ENCODE results near the gene MTTP. TPM values are rescaled to one million over a fixed set of nuclear protein-coding genes. Genes with fewer than 3 reads are reported as not detected.

The MTTP gene
- total RNA-seq, 3 donors from 2014 or later (not counting 1 experiment from before 2014, with no cell fraction given): not detected

- no peaks in the 10 kb centered on the region for H3K4me1 Mint-ChIP-seq
- ATAC-seq (no peak), DNase-seq (no peak)
- no peak overlapping the region for H3K4me3 ChIP-seq (ENCODE audit: low read length)
- no peak overlapping the region for H3K27ac ChIP-seq (ENCODE audit: low read length)
- no peak overlapping the region for H3K27ac Mint-ChIP-seq
- 63% methylated on average over 3 of the region's 4 CpGs for WGBS (ENCODE audit: insufficient coverage)
- peaks cover 3 to 8% of the 10 kb centered on the region in 2 donors for H3K27me3 Mint-ChIP-seq (ENCODE audit: low read depth in 2 of 2)
- H3K4me3 Mint-ChIP-seq: no peak overlapping the region
- H3K27me3 ChIP-seq (ENCODE audit: control insufficient read depth, insufficient read depth, low read length): no peaks in the 10 kb centered on the region
- H3K4me1 ChIP-seq (ENCODE audit: control insufficient read depth, insufficient read depth, low read length): no peaks in the 10 kb centered on the region
- H3K36me3 ChIP-seq (ENCODE audit: control insufficient read depth, insufficient read depth, low read length): no peaks in the 10 kb centered on the region
- H3K36me3 Mint-ChIP-seq: no peaks in the 10 kb centered on the region
- H3K9me3 ChIP-seq (ENCODE audit: control insufficient read depth, insufficient read depth, low read length): no peaks in the 10 kb centered on the region
- TF ChIP-seq CTCF (IDR thresholded peaks at IDR 0.05): no peak
- H3K9me3 Mint-ChIP-seq: no peaks in the 10 kb centered on the region
- intact Hi-C loops (cut with micrococcal nuclease): no loop called here
Measured at GRCh38 chr4:99624141-99624719, 49.6 kb downstream of the MTTP start.

GRCh38 chr4:99625369-99625768 is 50.7 kb downstream of the MTTP start:
- WGBS (ENCODE audit: insufficient coverage): 88% methylated on average over 5 of the region's 5 CpGs
- no peak for ATAC-seq
- H3K36me3 Mint-ChIP-seq: no peaks in the 10 kb centered on the region

GRCh38 chr4:99628040-99628439 is 53.4 kb downstream of the MTTP start:
- no peaks in the 10 kb centered on the region for H3K4me1 Mint-ChIP-seq
- Histone ChIP-seq H3K27ac (ENCODE audit: low read length) (no peak overlapping the region), H3K36me3 (ENCODE audit: control insufficient read depth, insufficient read depth, low read length) (no peaks in the 10 kb centered on the region), H3K27me3 (ENCODE audit: control insufficient read depth, insufficient read depth, low read length) (no peaks in the 10 kb centered on the region), H3K4me3 (ENCODE audit: low read length) (no peak overlapping the region), H3K9me3 (ENCODE audit: control insufficient read depth, insufficient read depth, low read length) (no peaks in the 10 kb centered on the region), H3K4me1 (ENCODE audit: control insufficient read depth, insufficient read depth, low read length) (no peaks in the 10 kb centered on the region)
- DNase-seq (no peak), ATAC-seq (no peak)
- H3K9me3 Mint-ChIP-seq: no peaks in the 10 kb centered on the region
- no peak for TF ChIP-seq CTCF (IDR thresholded peaks at IDR 0.05)
- WGBS (ENCODE audit: insufficient coverage): 100% methylated on average over 1 of the region's 1 CpG
- no peaks in the 10 kb centered on the region for H3K36me3 Mint-ChIP-seq
- H3K27ac Mint-ChIP-seq: no peak overlapping the region
- no peak overlapping the region for H3K4me3 Mint-ChIP-seq
- intact Hi-C loops (cut with micrococcal nuclease): no loop called here
- H3K27me3 Mint-ChIP-seq (ENCODE audit: low read depth in 2 of 2): peaks cover 0 to 5% of the 10 kb centered on the region in 2 donors

More at GRCh38 chr4:99625369-99625768, 50.7 kb downstream of the MTTP start:
- H3K27ac Mint-ChIP-seq: no peak overlapping the region
- Histone ChIP-seq H3K4me3 (ENCODE audit: low read length) (no peak overlapping the region), H3K27ac (ENCODE audit: low read length) (no peak overlapping the region), H3K4me1 (ENCODE audit: control insufficient read depth, insufficient read depth, low read length) (no peaks in the 10 kb centered on the region), H3K9me3 (ENCODE audit: control insufficient read depth, insufficient read depth, low read length) (no peaks in the 10 kb centered on the region), H3K27me3 (ENCODE audit: control insufficient read depth, insufficient read depth, low read length) (no peaks in the 10 kb centered on the region), H3K36me3 (ENCODE audit: control insufficient read depth, insufficient read depth, low read length) (no peaks in the 10 kb centered on the region)
- H3K27me3 Mint-ChIP-seq (ENCODE audit: low read depth in 2 of 2): peaks cover 3 to 8% of the 10 kb centered on the region in 2 donors
- no peaks in the 10 kb centered on the region for H3K4me1 Mint-ChIP-seq
- no peaks in the 10 kb centered on the region for H3K9me3 Mint-ChIP-seq
- no peak for DNase-seq
- intact Hi-C loops (cut with micrococcal nuclease): no loop called here
- no peak overlapping the region for H3K4me3 Mint-ChIP-seq
- TF ChIP-seq CTCF (IDR thresholded peaks at IDR 0.05): no peak

- Mint-ChIP-seq H3K27me3 (ENCODE audit: low read depth in 2 of 2) (peaks cover 0 to 8% of the 10 kb centered on the region in 2 donors), H3K4me1 (no peaks in the 10 kb centered on the region), H3K27ac (no peak overlapping the region), H3K9me3 (no peaks in the 10 kb centered on the region), H3K36me3 (no peaks in the 10 kb centered on the region), H3K4me3 (no peak overlapping the region)
- H3K36me3 ChIP-seq (ENCODE audit: control insufficient read depth, insufficient read depth, low read length): no peaks in the 10 kb centered on the region
- intact Hi-C loops (cut with micrococcal nuclease): no loop called here
- H3K4me1 ChIP-seq (ENCODE audit: control insufficient read depth, insufficient read depth, low read length): no peaks in the 10 kb centered on the region
- H3K27me3 ChIP-seq (ENCODE audit: control insufficient read depth, insufficient read depth, low read length): no peaks in the 10 kb centered on the region
- no peak overlapping the region for H3K4me3 ChIP-seq (ENCODE audit: low read length)
- no peak for TF ChIP-seq CTCF (IDR thresholded peaks at IDR 0.05)
- H3K9me3 ChIP-seq (ENCODE audit: control insufficient read depth, insufficient read depth, low read length): no peaks in the 10 kb centered on the region
- no peak for DNase-seq
- no peak for ATAC-seq
- H3K27ac ChIP-seq (ENCODE audit: low read length): no peak overlapping the region
Measured at GRCh38 chr4:99629962-99630554, 55.4 kb downstream of the MTTP start.

All from natural killer cell (primary cell).